Measurements from ENCODE around the gene NFRKB. TPM values are rescaled to one million over a fixed set of nuclear protein-coding genes. Genes with fewer than 3 reads are reported as not detected.

The NFRKB gene
- total RNA-seq, result 16.0 and 28.8 TPM in 2 replicates

DNA sequence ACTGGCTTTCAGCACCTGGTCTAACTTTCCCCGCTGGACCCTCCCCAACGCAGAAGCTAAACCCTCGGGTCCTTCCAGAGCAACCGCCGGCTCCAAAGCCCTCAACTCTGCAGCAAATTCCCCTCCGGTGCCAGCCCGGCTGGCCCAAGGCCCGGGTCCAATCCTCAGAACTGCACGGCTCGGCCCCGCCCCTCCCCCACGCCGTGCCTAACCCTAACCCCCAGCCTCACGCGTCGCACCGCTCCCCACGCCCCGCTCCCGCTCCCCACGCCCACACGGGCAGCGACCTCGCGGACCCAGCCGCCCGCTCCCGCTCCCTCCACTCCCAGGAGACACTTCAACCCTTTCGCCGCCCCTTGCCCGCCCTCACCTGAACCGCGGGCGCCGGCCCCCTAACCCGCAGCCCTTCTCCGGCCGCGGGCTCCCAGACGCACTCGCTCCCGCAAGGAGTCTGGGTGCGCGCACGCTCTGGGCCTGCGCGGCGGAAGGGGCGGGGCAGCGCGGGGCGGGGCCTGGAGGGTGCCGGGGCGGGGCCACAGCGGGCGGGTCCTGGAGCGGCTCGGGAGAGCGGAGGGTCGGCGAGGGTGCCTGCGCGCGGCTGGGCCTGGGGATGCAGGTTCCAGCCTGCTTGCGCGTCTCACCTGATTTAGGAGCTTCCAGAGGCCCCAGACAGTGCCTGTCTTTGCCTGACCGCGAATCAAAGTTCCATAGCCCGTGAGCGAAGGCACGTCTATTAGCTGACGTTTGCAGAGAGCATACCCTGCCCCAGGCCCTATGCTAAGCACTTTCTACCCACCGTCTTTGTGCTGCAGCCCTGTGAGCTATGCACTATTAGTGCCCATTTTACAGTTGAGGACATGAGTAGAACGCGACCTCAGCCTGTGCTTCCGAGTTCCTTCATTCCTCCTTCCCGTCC is at the start of gene NFRKB:
TSS of gene NFRKB (minus strand) at position 453 of the 916 bp plus-strand sequence. CDS start 2,729 bp downstream, outside the sequence.

Other genes starting within 250 kb of the NFRKB start
- not detected in 2 replicates for gene TMEM45B, start 79.7 kb downstream of the NFRKB start, total RNA-seq
- 5.5 and 13.3 TPM in 2 replicates for gene PRDM10, start 107.3 kb upstream of the NFRKB start, total RNA-seq
- 133 and 170 TPM in 2 replicates for gene APLP2, start 174.3 kb upstream of the NFRKB start, total RNA-seq